ENCODE measurements around the gene DLG2.

Gene DLG2

DNA sequence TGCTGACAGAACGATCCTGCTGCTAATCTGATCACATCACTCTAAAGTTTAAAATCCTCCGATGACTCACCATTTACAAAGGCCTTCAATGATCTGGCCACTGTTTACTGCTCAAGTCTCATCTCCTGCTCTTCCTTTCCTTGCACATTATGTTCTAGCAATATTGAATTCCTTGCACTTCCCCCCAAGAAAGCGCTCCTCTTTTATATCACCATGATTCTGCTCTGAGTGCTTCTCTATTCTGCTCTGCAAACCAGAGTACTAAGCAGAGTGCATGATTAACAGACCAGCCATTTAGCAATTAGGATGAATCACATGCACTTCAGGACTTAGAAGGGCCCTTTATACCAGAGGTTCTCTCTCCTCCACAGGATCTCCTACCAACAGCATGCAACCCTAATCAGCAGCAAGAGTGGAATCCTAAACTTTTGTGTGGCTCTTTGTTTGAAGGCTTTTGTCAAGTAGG lies 1218.2 kb downstream of the DLG2 start:
- H3K4me3 ChIP-seq (replicated peaks; ENCODE audit: low read depth, low read length): no peak overlapping the region
- peak; percentile 7 for DNase-seq (ENCODE audit: low read depth)
- TF ChIP-seq, protein P1, sequence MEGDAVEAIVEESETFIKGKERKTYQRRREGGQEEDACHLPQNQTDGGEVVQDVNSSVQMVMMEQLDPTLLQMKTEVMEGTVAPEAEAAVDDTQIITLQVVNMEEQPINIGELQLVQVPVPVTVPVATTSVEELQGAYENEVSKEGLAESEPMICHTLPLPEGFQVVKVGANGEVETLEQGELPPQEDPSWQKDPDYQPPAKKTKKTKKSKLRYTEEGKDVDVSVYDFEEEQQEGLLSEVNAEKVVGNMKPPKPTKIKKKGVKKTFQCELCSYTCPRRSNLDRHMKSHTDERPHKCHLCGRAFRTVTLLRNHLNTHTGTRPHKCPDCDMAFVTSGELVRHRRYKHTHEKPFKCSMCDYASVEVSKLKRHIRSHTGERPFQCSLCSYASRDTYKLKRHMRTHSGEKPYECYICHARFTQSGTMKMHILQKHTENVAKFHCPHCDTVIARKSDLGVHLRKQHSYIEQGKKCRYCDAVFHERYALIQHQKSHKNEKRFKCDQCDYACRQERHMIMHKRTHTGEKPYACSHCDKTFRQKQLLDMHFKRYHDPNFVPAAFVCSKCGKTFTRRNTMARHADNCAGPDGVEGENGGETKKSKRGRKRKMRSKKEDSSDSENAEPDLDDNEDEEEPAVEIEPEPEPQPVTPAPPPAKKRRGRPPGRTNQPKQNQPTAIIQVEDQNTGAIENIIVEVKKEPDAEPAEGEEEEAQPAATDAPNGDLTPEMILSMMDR (IDR thresholded peaks at IDR 0.05; ENCODE audit: low read length, missing control alignments): no peak

DNA sequence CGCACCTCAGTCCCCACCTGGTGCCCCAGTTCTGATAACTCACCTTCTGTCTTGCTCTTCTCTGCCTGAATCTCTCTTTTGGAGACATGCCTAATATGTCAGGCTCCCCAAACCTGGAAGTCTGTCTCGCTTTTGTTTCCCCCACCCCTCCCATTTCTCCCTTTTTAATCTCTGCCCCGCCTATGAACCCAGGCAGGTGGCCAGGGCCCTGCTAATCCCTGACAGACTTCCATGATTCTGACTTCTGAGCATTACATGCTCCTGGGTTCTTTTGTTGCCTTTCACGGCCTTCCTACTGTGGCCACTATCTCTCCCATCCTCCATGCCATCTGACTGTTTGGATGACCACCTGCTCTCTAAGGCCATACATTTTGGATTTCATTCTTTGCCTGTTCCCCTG lies 1220.1 kb downstream of the DLG2 start:
- DNase-seq (ENCODE audit: low read depth): no peak
- TF ChIP-seq, protein P1 (IDR thresholded peaks at IDR 0.05; ENCODE audit: low read length, missing control alignments): no peak
- H3K4me3 ChIP-seq (replicated peaks; ENCODE audit: low read depth, low read length): no peak overlapping the region

DNA sequence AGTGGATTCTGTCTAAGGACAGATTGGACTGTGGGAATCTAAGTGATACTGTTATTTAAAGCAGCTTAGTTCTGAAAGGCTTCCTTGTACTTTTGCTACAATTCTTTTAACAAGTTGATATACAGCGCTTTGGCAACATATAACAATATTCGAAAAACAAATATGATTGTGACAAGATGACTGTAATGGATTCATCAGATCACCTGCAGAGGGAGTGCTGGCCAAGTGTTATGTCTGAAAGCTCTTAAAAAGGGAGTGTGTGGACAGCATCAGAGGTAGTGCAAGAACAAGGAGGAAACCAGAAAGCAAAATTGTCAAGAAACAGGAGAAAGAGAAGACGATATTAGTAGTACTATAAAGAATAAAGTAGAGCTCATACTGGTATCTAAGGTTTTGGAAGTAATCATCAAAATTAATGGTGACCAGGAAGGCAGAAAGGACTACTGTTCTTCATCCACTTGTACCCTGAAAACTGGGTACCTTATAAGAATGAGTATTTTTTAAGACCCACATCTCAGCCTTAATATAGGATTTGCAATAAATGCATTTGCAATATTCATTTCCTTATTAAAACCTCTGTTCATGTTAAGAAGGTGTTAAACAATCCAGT lies 1229.0 kb downstream of the DLG2 start:
- TF ChIP-seq, protein P1 (IDR thresholded peaks at IDR 0.05; ENCODE audit: low read length, missing control alignments): peak; percentile 64
- peak; percentile 66 for DNase-seq (ENCODE audit: low read depth)
- H3K4me3 ChIP-seq (replicated peaks; ENCODE audit: low read depth, low read length): no peak overlapping the region

DNA sequence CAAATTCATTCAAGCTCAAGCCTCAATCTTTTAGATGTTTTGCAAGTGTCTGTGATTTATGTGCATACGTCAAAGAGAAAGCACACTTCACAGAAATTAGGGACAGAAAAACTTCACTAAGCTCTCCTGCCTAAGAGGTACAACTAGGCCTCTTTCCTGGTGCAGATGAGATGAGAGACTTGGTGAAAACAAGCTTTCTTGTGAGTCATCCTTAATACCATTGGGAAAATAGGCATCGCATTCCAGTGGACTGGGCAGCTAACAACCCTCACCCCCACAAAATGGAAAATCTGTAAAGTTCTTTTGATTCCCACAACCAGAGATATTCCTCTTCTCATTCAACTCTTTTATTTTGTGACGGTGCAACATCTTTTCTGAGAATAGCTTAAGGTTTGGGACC lies 1230.6 kb downstream of the DLG2 start:
- H3K4me3 ChIP-seq (replicated peaks; ENCODE audit: low read depth, low read length): no peak overlapping the region
- peak; percentile 3 for DNase-seq (ENCODE audit: low read depth)
- TF ChIP-seq, protein P1 (IDR thresholded peaks at IDR 0.05; ENCODE audit: low read length, missing control alignments): no peak

DNA sequence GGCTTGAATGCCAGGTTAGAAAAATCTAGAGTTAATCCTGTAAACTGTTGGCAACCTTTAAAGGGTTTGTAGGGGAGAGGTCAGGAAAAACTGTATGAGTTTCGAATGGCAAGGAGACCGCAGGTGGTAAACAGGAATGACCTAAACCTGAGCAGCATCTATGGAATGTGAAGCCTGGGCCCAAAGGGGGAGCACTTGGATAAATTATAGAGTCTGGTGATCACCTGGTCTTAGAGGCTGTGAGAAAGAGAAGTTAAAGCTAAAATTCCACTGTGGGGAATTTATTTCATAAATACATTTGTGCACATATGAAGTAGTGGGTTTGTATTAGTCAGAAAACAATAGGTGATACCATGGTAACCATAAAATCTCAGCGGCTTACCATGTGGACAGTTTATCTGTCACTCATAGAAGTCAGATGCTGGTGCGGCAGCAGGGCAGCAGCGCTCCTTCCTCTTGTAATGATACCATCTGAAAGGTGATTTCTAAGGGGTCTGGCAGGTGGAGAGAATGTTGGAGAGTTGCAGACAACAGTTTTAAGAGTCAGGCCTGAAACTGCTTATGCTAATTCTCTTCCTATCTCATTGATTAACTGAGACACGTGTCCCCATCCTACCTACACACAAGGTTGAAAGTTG lies 1236.6 kb downstream of the DLG2 start:
- H3K4me3 ChIP-seq (replicated peaks; ENCODE audit: low read depth, low read length): no peak overlapping the region
- TF ChIP-seq, protein P1 (IDR thresholded peaks at IDR 0.05; ENCODE audit: low read length, missing control alignments): no peak
- DNase-seq (ENCODE audit: low read depth): peak; percentile 7

DNA sequence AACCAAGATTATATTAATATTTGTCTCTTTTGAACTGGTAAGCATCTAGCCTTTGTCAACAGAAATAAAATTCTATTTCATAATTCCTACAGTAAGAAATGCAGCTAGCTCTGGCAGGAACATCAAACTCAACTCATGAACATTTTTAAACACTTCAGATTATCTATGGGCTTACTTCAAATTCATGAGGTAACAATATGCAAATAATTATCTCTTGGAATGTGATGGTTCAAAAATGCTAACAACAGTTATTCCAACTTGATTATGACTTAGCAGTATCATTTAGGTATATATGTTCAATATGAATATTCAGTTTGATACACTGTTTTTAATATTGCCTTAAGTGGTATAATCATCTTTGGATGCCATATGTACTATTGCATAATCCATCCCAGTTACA lies 1237.4 kb downstream of the DLG2 start:
- TF ChIP-seq, protein P1 (IDR thresholded peaks at IDR 0.05; ENCODE audit: low read length, missing control alignments): no peak
- no peak overlapping the region for H3K4me3 ChIP-seq (replicated peaks; ENCODE audit: low read depth, low read length)
- DNase-seq (ENCODE audit: low read depth): no peak

DNA sequence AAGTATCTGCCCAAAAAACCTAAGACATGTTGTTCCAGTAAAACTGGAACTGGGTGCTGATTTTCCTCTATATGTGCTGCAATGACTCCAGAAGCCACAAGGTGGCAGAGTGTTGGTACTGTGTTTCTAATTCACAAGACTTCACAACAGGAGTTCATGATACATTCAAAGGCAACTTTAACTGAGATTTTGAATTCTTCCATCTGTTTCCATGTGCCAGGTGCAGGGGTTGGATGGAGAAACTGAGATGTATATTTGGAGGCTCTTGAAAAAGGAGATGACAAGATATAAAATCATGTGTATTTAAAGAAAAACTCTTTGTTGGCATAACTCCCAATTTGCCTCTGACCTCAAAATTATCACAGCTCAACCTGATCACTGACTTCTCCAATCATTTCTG lies 1242.4 kb downstream of the DLG2 start:
- TF ChIP-seq, protein P1 (IDR thresholded peaks at IDR 0.05; ENCODE audit: low read length, missing control alignments): peak; percentile 95
- peak; percentile 71 for DNase-seq (ENCODE audit: low read depth)
- no peak overlapping the region for H3K4me3 ChIP-seq (replicated peaks; ENCODE audit: low read depth, low read length)
